ENCODE results near the gene RAPGEF6.

GRCh38 chr5:131495536-131496399 is 139.3 kb downstream of the RAPGEF6 start:
- no peak for TF ChIP-seq CTCF (optimal IDR thresholded peaks at IDR 0.05 in 1 of 3, IDR thresholded peaks at IDR 0.05 in 1 of 3, conservative IDR thresholded peaks at IDR 0.05 in 1 of 3; ENCODE audit: extremely low read depth in 1 of 3, insufficient read depth in 2 of 3, low read length in 3 of 3)
- TF ChIP-seq EZH2 (IDR thresholded peaks at IDR 0.05; ENCODE audit: low read length), result no peak

All from keratinocyte (primary cell).